PFSK-1 (cell line): ENCODE measurements around the gene TMEM11.

ENCODE experiments used
- FOXP2 ChIP-seq: optimal IDR thresholded peaks from 2 replicates; pipeline ENCODE3; 2011; ENCODE audit warnings: borderline replicate concordance, control low read depth, inconsistent platforms; ENCODE audit not compliant: insufficient read depth; ENCODE audit errors: extremely low read length, extremely low read depth
- POLR2AphosphoS5 ChIP-seq: IDR thresholded peaks from 2 replicates; pipeline ENCODE4 v1.6.1; 2012; ENCODE audit warnings: low read depth, mild to moderate bottlenecking, control low read depth, low read length, moderate library complexity
- SIN3A ChIP-seq: IDR thresholded peaks from 2 replicates; pipeline ENCODE4 v1.6.1; 2012; ENCODE audit warnings: mild to moderate bottlenecking, low read length, moderate library complexity, borderline replicate concordance; ENCODE audit not compliant: insufficient read depth
- TAF1 ChIP-seq: IDR thresholded peaks from 2 replicates; pipeline ENCODE4 v1.6.1; 2012; ENCODE audit warnings: low read length, control low read depth, borderline replicate concordance; ENCODE audit not compliant: insufficient read depth
- TF ChIP-seq, protein P1 (sequence below), 2 experiments: IDR thresholded peaks; 2 replicates each; pipeline versions ENCODE4 v1.6.1 to v1.8.0; 2011 to 2012; ENCODE audit warnings: low read depth in 2 of 2, low read length in 2 of 2, control low read depth in 1 of 2, inconsistent platforms in 1 of 2, mild to moderate bottlenecking in 1 of 2, moderate library complexity in 1 of 2; ENCODE audit not compliant: insufficient read depth in 1 of 2

TMEM11 gene

GRCh38 chr17:21167303-21167702 is 46.7 kb downstream of the TMEM11 start:
- no peak for TF ChIP-seq FOXP2
- TF ChIP-seq, protein P1, sequence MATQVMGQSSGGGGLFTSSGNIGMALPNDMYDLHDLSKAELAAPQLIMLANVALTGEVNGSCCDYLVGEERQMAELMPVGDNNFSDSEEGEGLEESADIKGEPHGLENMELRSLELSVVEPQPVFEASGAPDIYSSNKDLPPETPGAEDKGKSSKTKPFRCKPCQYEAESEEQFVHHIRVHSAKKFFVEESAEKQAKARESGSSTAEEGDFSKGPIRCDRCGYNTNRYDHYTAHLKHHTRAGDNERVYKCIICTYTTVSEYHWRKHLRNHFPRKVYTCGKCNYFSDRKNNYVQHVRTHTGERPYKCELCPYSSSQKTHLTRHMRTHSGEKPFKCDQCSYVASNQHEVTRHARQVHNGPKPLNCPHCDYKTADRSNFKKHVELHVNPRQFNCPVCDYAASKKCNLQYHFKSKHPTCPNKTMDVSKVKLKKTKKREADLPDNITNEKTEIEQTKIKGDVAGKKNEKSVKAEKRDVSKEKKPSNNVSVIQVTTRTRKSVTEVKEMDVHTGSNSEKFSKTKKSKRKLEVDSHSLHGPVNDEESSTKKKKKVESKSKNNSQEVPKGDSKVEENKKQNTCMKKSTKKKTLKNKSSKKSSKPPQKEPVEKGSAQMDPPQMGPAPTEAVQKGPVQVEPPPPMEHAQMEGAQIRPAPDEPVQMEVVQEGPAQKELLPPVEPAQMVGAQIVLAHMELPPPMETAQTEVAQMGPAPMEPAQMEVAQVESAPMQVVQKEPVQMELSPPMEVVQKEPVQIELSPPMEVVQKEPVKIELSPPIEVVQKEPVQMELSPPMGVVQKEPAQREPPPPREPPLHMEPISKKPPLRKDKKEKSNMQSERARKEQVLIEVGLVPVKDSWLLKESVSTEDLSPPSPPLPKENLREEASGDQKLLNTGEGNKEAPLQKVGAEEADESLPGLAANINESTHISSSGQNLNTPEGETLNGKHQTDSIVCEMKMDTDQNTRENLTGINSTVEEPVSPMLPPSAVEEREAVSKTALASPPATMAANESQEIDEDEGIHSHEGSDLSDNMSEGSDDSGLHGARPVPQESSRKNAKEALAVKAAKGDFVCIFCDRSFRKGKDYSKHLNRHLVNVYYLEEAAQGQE (IDR thresholded peaks at IDR 0.05; ENCODE audit: insufficient read depth in 1 of 2, low read depth in 2 of 2, low read length in 2 of 2), result no peak
- no peak for TF ChIP-seq SIN3A
- TF ChIP-seq TAF1, result no peak
- TF ChIP-seq POLR2AphosphoS5, result no peak

DNA sequence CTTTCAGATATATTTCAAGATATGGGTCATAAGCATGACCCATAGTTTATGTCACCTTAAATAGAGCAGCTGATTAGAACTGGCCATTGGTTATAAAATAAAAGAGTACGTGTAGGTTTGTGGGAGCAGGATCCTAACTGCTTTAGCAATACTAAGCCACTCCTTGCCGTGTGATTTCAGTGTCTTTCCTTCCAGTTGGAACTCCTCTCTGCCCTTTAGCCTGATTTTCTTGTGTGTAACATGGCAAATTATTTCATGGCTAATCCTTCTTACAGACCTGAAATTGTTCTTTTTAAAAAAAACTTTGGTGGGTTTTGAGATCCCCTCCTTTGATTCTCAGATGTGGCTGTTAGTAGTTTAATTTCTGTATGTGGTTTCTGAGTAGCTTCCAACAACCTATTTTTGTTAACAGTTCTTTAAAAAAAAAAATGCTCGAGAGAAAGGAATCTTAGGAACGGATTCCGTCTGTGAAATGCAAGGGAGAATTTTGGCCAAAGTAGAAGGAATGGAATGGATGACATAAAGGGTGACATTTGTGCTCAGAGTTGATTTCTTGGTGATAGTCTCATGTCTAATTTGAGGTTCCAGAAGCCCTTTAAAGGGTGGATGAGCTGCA is 47.3 kb downstream of the TMEM11 start:
- TF ChIP-seq POLR2AphosphoS5 (no peak), FOXP2 (no peak), SIN3A (no peak), TAF1 (no peak)
- TF ChIP-seq, protein P1 (IDR thresholded peaks at IDR 0.05; ENCODE audit: insufficient read depth in 1 of 2, low read depth in 2 of 2, low read length in 2 of 2), result no peak

GRCh38 chr17:21165922-21166594 is 47.9 kb downstream of the TMEM11 start:
- TF ChIP-seq, protein P1 (IDR thresholded peaks at IDR 0.05; ENCODE audit: insufficient read depth in 1 of 2, low read depth in 2 of 2, low read length in 2 of 2), result no peak
- TF ChIP-seq TAF1 (no peak), FOXP2 (no peak), SIN3A (no peak), POLR2AphosphoS5 (no peak)

DNA sequence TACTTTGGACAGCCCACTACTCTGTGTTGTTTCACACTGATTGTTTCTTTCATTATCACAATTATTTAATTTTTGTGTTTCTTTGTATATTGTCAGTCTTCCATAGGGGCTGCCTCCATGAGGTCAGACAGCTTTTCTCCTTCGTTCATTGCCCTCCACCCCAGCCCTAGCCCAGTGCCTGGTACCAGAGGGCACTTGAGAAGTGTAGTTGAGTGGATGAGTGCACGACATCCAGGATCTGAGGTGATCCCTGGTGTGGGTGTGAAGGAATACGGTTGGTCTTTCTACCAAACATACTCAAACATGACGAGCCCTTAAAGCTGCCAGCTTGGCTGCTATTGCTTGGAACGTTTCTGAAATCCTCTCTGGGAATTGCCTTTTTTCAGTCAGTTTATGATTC is 49.3 kb downstream of the TMEM11 start:
- no peak for TF ChIP-seq FOXP2
- no peak for TF ChIP-seq TAF1
- TF ChIP-seq, protein P1 (IDR thresholded peaks at IDR 0.05; ENCODE audit: insufficient read depth in 1 of 2, low read depth in 2 of 2, low read length in 2 of 2), result no peak
- TF ChIP-seq SIN3A, result no peak
- no peak for TF ChIP-seq POLR2AphosphoS5
